HG02798 (cell line): ENCODE measurements around the gene OR1K1.
A peak's percentile ranks its signal among the peaks of the same experiment; 100 is the strongest.
"Not testable (repeated sequence)": the region's sequence is repeated elsewhere in the genome, so short reads cannot be mapped to it uniquely, and the experiment has no call there.

Experiments
- ATAC-seq: cut with Tn5 transposase; IDR thresholded peaks from one replicate; pipeline ENCODE4 v1.9.1; 2021; ENCODE audit warnings: mild to moderate bottlenecking; ENCODE audit not compliant: unreplicated experiment, poor library complexity

The OR1K1 gene, protein sequence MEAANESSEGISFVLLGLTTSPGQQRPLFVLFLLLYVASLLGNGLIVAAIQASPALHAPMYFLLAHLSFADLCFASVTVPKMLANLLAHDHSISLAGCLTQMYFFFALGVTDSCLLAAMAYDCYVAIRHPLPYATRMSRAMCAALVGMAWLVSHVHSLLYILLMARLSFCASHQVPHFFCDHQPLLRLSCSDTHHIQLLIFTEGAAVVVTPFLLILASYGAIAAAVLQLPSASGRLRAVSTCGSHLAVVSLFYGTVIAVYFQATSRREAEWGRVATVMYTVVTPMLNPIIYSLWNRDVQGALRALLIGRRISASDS

DNA sequence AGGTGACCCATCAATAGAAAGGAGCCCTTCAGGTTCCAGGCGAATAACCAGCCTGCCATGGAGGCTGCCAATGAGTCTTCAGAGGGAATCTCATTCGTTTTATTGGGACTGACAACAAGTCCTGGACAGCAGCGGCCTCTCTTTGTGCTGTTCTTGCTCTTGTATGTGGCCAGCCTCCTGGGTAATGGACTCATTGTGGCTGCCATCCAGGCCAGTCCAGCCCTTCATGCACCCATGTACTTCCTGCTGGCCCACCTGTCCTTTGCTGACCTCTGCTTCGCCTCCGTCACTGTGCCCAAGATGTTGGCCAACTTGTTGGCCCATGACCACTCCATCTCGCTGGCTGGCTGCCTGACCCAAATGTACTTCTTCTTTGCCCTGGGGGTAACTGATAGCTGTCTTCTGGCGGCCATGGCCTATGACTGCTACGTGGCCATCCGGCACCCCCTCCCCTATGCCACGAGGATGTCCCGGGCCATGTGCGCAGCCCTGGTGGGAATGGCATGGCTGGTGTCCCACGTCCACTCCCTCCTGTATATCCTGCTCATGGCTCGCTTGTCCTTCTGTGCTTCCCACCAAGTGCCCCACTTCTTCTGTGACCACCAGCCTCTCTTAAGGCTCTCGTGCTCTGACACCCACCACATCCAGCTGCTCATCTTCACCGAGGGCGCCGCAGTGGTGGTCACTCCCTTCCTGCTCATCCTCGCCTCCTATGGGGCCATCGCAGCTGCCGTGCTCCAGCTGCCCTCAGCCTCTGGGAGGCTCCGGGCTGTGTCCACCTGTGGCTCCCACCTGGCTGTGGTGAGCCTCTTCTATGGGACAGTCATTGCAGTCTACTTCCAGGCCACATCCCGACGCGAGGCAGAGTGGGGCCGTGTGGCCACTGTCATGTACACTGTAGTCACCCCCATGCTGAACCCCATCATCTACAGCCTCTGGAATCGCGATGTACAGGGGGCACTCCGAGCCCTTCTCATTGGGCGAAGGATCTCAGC, at the start of gene OR1K1:
Gene OR1K1 (plus strand): TSS at position 58 of the 995 bp plus-strand sequence. CDS start 0 bp downstream, at position 58.
- no peak for ATAC-seq

DNA sequence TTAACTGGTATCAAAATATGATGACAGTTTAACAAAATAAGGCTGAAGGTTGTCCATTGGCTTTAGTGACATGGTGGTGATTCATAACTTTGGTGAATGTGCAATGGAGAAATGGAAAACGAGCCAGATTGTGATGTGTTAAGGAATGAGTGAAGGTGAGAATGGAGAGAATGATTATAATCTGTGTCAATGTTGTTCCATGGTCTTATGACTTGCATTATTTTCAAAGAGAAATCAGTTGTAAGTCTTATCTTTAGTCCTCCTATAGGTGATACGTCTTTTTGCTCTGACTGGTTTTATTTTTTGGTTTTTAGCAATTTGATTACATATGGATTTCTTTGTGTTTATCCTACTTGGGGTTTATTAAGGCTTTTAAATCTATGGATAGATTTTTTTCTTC, 45.1 kb upstream of the OR1K1 start:
- no peak for ATAC-seq

DNA sequence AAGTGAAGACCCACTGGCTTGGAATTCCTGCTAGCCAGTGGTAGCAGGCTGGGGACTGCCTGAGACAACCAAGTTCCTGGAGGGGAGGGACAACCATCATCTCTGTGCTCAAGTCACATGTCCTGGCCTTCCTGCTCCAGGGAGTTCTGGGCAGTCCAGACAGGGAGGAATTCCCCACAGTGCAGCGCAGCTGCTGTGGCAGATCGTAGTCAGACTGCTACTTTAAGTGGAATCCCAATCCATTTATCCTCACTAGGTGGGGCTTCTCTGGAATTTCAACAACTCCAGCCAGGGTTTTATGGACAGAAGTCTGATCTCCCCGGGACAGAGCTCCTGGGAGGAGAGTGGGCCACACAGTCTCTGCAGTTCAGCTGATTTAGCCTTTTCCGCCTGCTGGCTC, 32.1 kb upstream of the OR1K1 start:
- no peak for ATAC-seq

DNA sequence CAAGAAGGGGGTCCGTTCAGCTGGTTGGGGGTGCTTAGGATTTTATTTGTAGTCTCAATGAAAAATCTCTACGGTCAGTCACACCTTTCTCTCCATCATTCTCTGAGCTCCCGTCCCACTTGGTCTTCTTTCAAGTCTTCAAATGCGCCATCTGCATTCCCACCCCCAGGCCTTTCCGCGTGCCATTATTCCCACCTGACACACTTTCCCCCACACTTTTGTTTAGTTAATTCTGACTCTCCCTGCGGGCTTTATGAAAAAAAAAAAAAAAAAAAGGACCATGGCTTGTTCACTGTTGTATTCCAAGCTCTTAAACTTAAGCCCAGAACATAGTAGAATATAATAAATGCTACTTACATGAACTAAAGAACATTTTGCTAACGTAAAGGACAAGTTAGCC, 22.9 kb upstream of the OR1K1 start:
- no peak for ATAC-seq

DNA sequence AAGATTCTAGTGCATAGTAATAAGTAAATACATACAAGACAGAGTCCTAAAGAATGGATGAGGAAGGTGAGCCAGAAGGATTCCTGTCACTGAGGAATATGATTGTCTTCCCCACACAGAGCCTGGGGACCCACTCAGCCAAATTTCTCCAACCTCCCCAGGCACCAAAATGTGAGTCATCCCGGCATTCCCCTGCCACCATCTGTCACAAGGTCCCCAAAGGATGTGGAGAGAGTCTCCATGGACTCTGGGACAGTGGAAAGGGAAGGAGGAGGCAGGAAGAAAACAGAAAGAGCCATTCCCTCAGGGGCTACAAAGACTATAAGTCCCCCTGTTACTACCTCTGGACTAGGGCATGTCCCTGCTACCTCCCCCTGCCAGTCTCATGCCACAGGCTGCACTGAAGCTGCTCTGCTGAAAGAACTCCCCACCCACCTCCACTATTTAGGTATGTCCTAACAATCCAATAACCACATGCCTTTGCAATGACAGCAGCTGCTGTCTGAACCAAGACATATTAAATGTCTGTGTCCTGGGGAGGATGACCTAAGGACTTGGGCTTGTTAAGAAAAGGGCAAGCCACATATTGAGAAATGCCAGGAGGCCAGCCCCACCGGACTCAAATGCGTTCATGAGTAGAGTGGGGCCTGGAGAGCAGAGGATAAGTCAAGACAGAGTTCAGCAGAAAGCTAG, 21.8 kb upstream of the OR1K1 start:
- ATAC-seq = no peak

DNA sequence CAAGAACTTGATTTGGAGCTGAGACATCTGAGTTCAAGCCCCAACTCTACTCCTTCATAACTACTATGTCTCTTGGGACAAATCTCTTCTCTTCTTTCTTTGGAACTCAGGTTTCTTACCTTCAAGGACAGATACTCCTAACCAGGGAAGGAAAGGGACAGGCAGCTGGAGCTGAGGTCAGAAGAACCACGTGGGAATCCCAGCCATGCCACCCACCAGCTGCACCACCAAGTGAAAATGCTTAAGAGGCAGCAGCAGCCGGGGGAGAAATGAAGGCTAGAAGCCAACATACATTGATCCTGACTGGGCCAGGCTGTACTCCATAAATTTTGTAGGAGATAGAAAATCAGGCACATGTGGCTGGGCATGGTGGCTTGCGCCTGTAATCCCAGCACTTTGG, 20.7 kb upstream of the OR1K1 start:
- no peak for ATAC-seq

DNA sequence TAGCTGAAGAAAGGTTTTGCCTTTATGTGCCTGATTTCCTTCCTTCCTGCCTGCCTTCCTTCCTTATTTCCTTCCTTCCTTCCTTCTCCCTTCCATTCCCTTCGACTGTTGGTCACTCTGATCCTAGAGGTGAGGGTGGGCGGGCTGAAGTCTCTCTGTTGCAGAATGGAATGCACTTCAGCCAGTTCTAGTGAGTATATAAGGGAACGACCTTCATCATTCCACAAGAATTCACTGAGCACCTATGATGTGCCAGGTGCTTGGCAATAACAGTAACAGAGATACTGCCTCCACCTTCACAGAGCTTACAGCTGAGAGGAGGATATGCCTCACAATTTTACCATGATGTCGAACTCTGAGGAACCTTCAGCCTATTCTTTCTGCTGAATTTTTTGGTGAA, 19.9 kb upstream of the OR1K1 start:
- no peak for ATAC-seq

DNA sequence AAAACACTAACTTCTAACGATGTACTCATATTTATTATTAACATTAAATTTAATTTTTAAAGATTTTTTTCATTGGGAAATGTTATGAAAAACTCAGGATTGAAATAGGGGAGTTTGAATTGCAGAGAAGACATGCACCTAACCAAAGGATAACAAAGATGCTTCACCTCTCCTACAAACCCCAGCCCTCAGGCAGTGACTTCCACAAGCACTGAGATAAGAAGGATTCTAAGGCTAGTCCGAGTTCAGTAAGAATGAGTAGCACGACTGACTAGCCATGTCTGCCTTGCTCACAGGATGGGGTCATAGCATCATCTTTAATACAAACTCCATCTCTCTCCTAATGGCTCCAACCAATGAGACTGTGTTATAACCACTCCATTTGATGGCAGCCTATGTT, 18.3 kb upstream of the OR1K1 start:
- no peak for ATAC-seq

DNA sequence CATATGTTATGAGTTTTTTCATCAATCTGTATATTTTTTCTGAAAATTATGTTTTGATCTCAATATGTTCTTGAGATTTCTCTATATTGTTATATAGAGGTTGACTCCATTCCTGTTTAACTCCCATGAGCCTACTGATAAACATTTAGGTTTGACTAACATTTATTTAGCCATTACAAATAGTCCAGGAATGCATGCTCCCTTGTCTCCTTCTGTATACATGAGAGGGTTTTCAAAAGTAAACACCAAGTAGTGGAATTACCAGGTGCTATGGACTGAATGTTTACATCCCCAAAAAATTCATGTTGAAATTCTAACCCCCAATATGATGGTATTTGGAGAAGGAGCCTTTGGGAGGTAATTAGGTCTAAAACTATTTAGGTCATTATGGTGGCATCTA, 14.7 kb upstream of the OR1K1 start:
- no peak for ATAC-seq

DNA sequence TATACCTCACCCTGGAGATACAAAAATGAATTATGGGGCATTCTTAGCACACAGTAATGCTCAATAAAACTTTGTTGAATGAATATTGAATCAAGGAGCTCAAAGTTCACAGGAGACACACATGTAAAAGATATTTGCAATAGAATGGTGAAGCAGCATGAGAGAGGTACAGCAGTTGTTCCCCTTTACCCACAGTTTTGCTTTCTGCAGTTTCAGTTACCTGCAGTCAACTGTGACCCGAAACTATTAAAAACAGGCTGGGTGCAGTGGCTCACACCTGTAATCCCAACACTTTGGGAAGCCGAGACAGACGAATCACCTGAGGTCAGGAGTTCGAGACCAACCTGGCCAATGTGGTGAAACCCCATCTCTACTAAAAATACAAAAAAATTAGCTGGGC, 13.6 kb upstream of the OR1K1 start:
- no peak for ATAC-seq

DNA sequence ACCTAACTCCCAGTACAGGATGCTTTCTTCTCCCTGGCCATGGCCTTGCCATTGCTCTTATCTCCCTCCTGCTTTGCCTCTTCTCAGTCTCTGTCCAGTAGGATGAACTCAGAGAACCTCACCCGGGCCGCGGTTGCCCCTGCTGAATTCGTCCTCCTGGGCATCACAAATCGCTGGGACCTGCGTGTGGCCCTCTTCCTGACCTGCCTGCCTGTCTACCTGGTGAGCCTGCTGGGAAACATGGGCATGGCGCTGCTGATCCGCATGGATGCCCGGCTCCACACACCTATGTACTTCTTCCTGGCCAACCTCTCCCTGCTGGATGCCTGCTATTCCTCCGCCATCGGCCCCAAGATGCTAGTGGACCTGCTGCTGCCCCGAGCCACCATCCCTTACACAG, 11.1 kb upstream of the OR1K1 start, which contains the start of gene OR5C1:
Gene OR5C1 (plus strand): TSS at position 103 of the 400 bp plus-strand sequence. CDS start 0 bp downstream, at position 103.
- ATAC-seq = no peak

DNA sequence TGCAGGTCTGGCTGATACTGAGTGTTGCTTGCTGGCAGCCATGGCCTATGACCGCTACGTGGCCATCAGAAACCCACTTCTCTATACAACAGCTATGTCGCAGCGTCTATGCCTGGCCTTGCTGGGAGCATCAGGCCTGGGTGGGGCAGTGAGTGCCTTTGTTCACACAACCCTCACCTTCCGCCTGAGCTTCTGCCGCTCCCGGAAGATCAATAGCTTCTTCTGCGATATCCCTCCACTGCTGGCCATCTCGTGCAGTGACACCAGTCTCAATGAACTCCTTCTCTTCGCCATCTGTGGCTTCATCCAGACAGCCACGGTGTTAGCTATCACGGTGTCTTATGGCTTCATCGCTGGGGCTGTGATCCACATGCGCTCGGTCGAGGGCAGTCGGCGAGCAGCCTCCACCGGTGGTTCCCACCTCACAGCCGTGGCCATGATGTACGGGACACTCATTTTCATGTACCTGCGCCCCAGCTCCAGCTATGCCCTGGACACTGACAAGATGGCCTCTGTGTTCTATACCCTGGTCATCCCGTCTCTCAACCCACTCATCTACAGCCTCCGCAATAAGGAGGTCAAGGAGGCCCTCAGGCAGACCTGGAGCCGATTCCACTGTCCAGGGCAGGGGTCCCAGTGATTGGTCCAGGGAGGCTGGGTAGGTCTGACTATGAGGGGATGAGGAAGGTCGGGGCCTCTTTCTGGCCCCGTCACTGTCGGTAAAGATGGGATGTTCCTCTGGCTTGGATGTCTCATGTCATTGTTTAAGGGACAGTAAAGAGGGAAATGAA, 10.5 kb upstream of the OR1K1 start:
- ATAC-seq = no peak

DNA sequence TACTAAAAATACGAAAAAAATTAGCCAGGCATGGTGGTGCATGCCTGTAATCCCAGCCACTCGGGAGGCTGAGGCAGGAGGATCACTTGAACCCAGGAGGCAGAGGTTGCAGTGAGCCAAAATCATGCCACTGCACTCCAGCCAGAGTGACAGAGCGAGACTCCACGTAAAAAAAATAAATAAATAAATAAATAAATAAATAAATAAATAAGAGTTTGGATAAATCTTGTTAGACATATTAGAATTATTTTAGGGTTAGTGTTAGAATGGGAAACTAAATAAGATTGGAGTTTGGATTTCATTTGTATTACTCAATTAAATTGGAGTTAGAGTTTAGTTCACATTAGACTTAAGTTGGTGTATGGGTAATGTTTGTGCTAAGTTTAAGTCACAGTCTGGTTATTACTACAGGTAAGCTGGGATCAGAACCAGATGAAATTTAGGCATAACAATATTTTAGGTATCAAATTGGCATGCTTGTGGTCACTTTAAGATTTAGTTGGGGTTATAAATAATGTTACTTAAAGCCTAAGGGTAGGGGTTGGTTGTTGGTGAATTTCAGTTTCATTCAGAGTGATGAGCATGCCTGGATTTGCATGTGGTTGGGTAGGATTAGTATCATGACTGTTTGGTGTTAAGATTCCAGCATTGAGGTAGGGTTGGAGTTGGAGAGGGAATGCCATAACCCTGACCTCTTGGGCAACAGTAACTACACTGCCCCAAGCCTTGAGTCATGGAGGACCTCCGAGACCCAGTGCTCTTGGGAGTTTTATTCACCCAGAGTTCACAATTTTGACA, 7.9 kb upstream of the OR1K1 start:
- ATAC-seq = peak; percentile 47

DNA sequence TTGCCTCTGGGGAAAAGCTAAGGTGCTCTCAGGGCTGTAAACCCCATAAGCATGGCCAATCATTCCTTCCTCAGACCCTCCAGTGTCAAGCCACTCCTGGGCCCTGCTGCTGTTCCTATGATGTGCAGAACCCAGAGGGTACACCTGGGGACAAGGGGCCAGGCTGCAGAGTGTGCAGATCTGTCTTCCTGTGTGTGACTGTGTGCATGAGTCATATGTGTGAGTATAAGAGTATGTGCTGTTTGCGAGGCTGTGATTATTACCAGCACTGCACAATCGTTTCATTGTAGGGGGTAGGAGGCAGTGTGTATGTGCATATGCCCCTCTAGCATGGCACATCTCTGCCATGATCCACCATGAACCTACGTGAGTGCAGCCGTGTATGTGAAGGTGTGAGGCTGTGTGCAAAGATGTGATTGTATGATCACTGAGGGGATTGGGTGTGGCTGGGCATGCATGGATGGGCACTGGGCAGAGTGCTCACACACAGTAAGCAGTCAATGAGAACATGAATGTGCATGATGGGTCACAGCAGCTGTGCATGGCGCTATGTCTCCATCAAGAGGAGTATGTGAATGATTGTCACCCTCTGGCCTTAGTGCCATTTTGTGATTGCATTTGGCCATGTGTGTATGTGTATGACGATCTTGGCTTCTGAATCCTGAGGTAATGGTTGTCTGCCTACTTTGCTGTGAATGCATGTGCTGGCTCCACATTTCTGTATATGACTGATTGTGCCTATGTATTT, 2.4 kb upstream of the OR1K1 start:
- no peak for ATAC-seq

DNA sequence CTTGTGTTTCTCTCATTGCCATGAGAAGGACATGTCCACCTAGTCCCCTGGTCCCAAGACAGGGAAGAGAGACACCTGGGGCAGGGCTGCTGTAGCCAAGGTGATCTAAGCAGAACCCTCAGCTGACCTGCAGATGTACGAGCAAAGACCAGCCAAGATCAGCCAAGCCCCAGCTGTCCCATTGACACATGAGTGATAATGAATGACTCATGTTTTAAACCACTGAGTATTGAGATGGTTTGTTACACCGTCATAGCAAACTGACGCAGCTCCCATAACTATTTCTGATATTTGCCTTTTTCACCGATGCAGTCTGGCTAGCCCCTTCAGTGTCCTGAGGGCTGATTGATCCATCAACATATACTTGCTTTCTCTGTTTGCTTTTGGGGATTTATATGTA, 6.7 kb downstream of the OR1K1 start:
- ATAC-seq = no peak

DNA sequence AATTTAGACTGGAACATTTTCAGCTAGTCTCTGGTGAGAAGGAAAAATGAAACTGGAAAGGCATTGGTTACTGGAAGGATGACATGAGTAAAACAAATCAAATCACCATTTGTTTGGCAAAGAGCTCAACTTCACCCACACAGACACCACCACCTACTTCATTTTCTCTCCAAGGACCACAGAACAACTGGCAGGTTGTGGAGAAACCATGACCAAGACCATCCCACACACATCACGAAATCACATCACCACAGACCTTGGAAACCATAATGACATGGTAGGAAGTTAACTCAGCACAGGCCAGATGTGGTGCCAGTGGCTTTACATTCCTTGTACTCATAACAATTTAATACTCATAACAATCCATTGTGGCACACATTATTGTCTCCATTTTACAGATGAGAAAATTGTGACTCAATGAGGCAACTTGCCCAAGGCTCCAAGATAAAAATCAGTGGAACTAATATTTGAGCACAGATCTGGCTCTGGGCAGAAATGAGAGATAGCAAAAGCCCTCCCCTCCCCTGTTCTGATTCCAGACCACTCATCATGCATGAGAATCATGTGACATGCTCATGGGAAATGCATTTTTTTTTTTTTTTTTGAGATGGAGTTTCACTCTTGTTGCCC, 7.5 kb downstream of the OR1K1 start:
- no peak for ATAC-seq

DNA sequence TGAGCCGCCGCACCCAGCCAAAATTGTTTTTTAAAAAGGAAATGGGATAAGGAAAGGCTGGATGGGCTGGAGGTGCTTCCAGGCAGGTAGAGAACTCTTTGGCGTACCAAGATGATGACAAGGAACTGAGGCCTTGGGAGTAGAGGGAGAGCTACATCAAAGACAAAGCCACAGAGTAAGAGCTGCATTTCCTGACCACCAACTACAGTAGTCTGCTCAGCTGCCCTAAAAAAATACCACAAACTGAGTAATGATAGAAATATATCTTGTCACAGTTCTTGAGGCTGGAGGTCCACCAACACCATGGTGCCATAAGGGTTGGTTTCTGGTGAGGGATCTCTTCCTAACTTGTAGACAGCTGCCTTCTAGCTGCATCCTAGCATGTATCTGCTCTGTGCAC, 8.2 kb downstream of the OR1K1 start:
- ATAC-seq = no peak

DNA sequence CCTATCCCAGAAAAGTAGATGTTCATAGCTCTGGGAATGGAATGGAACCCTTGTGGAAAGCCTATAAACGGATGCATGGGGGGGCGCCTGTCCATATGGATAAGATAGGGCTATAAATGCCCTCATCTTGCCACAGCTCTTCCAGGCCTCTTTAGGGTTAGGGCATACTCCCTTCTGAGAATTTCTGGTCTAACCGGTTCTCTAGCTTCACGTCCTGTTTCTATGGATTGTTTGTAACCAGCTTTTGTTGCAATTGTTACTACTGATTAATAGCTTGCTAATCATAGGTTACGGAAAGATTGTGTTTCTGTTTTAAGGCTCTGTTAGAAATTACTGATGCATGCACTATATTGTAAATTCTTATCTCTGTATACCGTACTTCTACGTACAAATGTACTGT, 9.3 kb downstream of the OR1K1 start:
- ATAC-seq = not testable (repeated sequence)
